Activated CD4-positive, CD25-positive, alpha-beta regulatory T cell treated with anti-CD3 and anti-CD28 coated beads, Interleukin-2, amount 50 U/mL, for 16 hours (primary cell): Measurements from ENCODE around the gene BANF2.

Experiments
- DNase-seq: peaks from one replicate; pipeline ENCODE4 v3.0.0-alpha.2; 2020; ENCODE audit warnings: low read depth, low spot score

Gene BANF2

GRCh38 chr20:17664025-17664633 is 35.6 kb upstream of the BANF2 start:
- no peak for DNase-seq

GRCh38 chr20:17665756-17666155 is 34.0 kb upstream of the BANF2 start:
- no peak for DNase-seq

GRCh38 chr20:17666481-17666880 is 33.3 kb upstream of the BANF2 start:
- DNase-seq = no peak

GRCh38 chr20:17667445-17667844 is 32.3 kb upstream of the BANF2 start:
- no peak for DNase-seq

- DNase-seq = no peak
Measured at GRCh38 chr20:17668432-17668831, 31.3 kb upstream of the BANF2 start.

- DNase-seq = no peak
Measured at GRCh38 chr20:17669306-17669931, 30.3 kb upstream of the BANF2 start.

- DNase-seq = no peak
Measured at GRCh38 chr20:17671011-17671410, 28.8 kb upstream of the BANF2 start.

GRCh38 chr20:17671565-17671964 is 28.2 kb upstream of the BANF2 start:
- DNase-seq = no peak

GRCh38 chr20:17673084-17673483 is 26.7 kb upstream of the BANF2 start:
- DNase-seq = no peak

GRCh38 chr20:17674722-17675518 is 24.8 kb upstream of the BANF2 start:
- no peak for DNase-seq

GRCh38 chr20:17675519-17676377 is 24.0 kb upstream of the BANF2 start:
- no peak for DNase-seq

GRCh38 chr20:17676378-17676759 is 23.4 kb upstream of the BANF2 start:
- no peak for DNase-seq

GRCh38 chr20:17676942-17677341 is 22.8 kb upstream of the BANF2 start:
- DNase-seq = no peak

- DNase-seq = no peak
Measured at GRCh38 chr20:17678295-17678694, 21.5 kb upstream of the BANF2 start.

GRCh38 chr20:17678886-17679285 is 20.9 kb upstream of the BANF2 start:
- no peak for DNase-seq

GRCh38 chr20:17679941-17680835 is 19.6 kb upstream of the BANF2 start:
- DNase-seq = no peak

GRCh38 chr20:17680836-17681725 is 18.7 kb upstream of the BANF2 start:
- DNase-seq = peak; percentile 60

GRCh38 chr20:17681726-17682102 is 18.1 kb upstream of the BANF2 start:
- DNase-seq = no peak

- DNase-seq = peak; percentile 93
Measured at GRCh38 chr20:17682103-17682888, 17.5 kb upstream of the BANF2 start, which contains the start of gene RRBP1. TSS of gene RRBP1 (minus strand) at chr20:17682242. CDS start at chr20:17660507, 21,735 bp downstream.
